ENCODE data around the gene PHLDA2. TPM values are rescaled to one million over a fixed set of nuclear protein-coding genes. Genes with fewer than 3 reads are reported as not detected.

Gene PHLDA2
- total and polyA plus RNA-seq, 2 of the 13 experiments (the other 11 are each of a cell fraction or from before 2014, with no cell fraction given): 0.55 to 0.78 TPM

DNA sequence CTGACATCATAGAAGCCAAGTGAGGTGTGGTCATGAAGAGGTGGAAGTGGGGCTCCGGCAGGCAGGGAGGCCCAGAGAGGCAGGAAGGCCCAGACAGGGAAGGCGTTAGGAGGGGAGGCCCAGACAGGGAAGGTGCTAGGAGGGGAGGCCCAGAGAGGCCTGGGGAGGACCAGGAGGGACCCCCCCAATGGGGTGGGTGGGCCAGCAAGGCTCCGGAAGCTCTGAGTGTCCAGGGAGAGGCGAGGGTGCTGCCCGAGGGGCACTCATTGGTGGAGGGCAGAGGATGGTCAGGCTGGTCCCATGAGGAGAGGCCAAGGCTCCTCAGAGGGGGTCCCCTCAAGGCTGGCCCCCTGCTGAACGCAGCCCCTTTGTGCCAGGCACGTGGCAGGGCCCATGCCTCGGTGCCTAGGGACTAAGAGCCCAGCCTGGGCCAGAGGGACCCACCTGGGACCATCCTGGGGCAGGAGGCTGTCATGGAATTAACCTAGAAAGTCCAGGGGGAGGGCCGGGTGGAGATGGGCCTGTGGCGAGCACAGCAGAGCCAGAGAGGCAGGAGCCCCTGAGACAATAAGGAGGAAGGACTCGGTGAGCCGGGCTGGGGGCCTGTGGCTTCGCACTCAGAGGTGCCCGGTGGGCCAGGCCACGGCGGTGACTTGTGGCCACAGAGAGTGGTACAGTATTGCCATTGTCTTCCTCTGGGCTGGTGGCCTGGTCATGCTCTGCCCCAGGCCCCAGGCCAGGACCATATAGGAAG lies 12.2 kb downstream of the PHLDA2 start (continued):
- TF ChIP-seq, protein P1, sequence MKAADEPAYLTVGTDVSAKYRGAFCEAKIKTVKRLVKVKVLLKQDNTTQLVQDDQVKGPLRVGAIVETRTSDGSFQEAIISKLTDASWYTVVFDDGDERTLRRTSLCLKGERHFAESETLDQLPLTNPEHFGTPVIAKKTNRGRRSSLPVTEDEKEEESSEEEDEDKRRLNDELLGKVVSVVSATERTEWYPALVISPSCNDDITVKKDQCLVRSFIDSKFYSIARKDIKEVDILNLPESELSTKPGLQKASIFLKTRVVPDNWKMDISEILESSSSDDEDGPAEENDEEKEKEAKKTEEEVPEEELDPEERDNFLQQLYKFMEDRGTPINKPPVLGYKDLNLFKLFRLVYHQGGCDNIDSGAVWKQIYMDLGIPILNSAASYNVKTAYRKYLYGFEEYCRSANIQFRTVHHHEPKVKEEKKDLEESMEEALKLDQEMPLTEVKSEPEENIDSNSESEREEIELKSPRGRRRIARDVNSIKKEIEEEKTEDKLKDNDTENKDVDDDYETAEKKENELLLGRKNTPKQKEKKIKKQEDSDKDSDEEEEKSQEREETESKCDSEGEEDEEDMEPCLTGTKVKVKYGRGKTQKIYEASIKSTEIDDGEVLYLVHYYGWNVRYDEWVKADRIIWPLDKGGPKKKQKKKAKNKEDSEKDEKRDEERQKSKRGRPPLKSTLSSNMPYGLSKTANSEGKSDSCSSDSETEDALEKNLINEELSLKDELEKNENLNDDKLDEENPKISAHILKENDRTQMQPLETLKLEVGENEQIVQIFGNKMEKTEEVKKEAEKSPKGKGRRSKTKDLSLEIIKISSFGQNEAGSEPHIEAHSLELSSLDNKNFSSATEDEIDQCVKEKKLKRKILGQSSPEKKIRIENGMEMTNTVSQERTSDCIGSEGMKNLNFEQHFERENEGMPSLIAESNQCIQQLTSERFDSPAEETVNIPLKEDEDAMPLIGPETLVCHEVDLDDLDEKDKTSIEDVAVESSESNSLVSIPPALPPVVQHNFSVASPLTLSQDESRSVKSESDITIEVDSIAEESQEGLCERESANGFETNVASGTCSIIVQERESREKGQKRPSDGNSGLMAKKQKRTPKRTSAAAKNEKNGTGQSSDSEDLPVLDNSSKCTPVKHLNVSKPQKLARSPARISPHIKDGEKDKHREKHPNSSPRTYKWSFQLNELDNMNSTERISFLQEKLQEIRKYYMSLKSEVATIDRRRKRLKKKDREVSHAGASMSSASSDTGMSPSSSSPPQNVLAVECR (CRISPR knock-in tag; IDR thresholded peaks at IDR 0.05; ENCODE audit: borderline replicate concordance): no peak
- TF ChIP-seq ATF7 (IDR thresholded peaks at IDR 0.05) (no peak), ATF7 (CRISPR knock-in tag; IDR thresholded peaks at IDR 0.05) (no peak), CBX5 (CRISPR knock-in tag; IDR thresholded peaks at IDR 0.05; ENCODE audit: borderline replicate concordance) (no peak), RBFOX2 (IDR thresholded peaks at IDR 0.05; ENCODE audit: low read depth, low read length) (0 out of 2 replicates have a peak, but pooled peaks have one; percentile 21), ZEB1 (IDR thresholded peaks at IDR 0.05; ENCODE audit: insufficient replicate concordance, low read depth) (no peak)
- TF ChIP-seq, protein P2, sequence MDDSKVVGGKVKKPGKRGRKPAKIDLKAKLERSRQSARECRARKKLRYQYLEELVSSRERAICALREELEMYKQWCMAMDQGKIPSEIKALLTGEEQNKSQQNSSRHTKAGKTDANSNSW (CRISPR knock-in tag; IDR thresholded peaks at IDR 0.05; ENCODE audit: borderline replicate concordance): no peak

Measured in HepG2 (cell line).